WTC11 (cell line): ENCODE results near the gene MLST8.

Source experiments
- ELF4 ChIP-seq: sonication (generic); formaldehyde crosslinking; IDR thresholded peaks from 2 replicates; pipeline ENCODE4 v1.8.1; 2022; ENCODE audit warnings: low read depth, mild to moderate bottlenecking, moderate library complexity, missing genetic modification reagents
- FOXK1 ChIP-seq: sonication (generic); formaldehyde crosslinking; IDR thresholded peaks from 2 replicates; pipeline ENCODE4 v1.8.0; 2022; ENCODE audit warnings: mild to moderate bottlenecking, moderate library complexity, missing genetic modification reagents
- FOXP1 ChIP-seq: sonication (generic); formaldehyde crosslinking; IDR thresholded peaks from 2 replicates; pipeline ENCODE4 v1.8.0; 2022; ENCODE audit warnings: missing genetic modification reagents, mild to moderate bottlenecking, moderate library complexity, borderline replicate concordance
- NFE2L1 ChIP-seq: sonication (generic); formaldehyde crosslinking; IDR thresholded peaks from 2 replicates; pipeline ENCODE4 v1.8.1; 2023; ENCODE audit warnings: missing genetic modification reagents
- TEAD1 ChIP-seq: sonication (generic); formaldehyde crosslinking; IDR thresholded peaks from 2 replicates; pipeline ENCODE4 v1.8.0; 2022; ENCODE audit warnings: mild to moderate bottlenecking, missing genetic modification reagents
- TP53 ChIP-seq: sonication (generic); formaldehyde crosslinking; IDR thresholded peaks from 2 replicates; pipeline ENCODE4 v1.8.1; 2023; ENCODE audit warnings: mild to moderate bottlenecking, missing genetic modification reagents
- TF ChIP-seq, protein P1 (sequence below): sonication (generic); formaldehyde crosslinking; IDR thresholded peaks from 2 replicates; pipeline ENCODE4 v1.8.0; 2022; ENCODE audit warnings: mild to moderate bottlenecking, missing genetic modification reagents
- TF ChIP-seq, protein P2 (sequence below): fragments of 200-600 bp; IDR thresholded peaks from 2 replicates; pipeline ENCODE4 v1.8.0; 2022; ENCODE audit warnings: antibody characterized with exemption
- TF ChIP-seq, protein P3 (sequence below): sonication (generic); formaldehyde crosslinking; IDR thresholded peaks from 2 replicates; pipeline ENCODE4 v1.8.1; 2022; ENCODE audit warnings: low read depth, mild to moderate bottlenecking, moderate library complexity, missing genetic modification reagents, borderline replicate concordance
- TF ChIP-seq, protein P4 (sequence below): sonication (generic); formaldehyde crosslinking; IDR thresholded peaks from 2 replicates; pipeline ENCODE4 v1.8.0; 2022; ENCODE audit warnings: missing genetic modification reagents
- TF ChIP-seq, protein P5 (sequence below): sonication (generic); formaldehyde crosslinking; IDR thresholded peaks from 2 replicates; pipeline ENCODE4 v1.8.0; 2023; ENCODE audit warnings: missing genetic modification reagents
- TF ChIP-seq, protein P6 (sequence below): fragments of 250-450 bp; sonication (Bioruptor Pico); IDR thresholded peaks from 2 replicates; pipeline ENCODE4 v1.9.0; 2021; ENCODE audit warnings: moderate library complexity, mild to moderate bottlenecking, inconsistent platforms, borderline replicate concordance
- TF ChIP-seq, protein P7 (sequence below): sonication (generic); formaldehyde crosslinking; IDR thresholded peaks from 2 replicates; pipeline ENCODE4 v1.8.1; 2022; ENCODE audit warnings: missing genetic modification reagents, borderline replicate concordance
- TF ChIP-seq, protein P8 (sequence below): sonication (generic); formaldehyde crosslinking; IDR thresholded peaks from 2 replicates; pipeline ENCODE4 v1.8.0; 2022; ENCODE audit warnings: mild to moderate bottlenecking, missing genetic modification reagents

DNA sequence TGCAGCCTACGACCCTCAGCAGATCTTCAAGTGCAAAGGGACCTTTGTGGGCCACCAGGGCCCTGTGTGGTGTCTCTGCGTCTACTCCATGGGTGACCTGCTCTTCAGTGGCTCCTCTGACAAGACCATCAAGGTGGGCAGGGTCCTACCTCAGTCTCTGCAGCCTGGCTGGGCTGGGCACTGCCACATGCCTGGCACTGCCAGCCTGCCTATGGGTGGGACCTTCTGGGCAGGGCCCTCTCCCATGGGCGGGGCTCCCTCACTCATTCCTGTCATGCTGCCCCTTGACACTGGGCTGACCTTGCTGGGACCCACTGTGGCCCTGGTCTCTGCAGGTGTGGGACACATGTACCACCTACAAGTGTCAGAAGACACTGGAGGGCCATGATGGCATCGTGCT is 31.3 kb upstream of the MLST8 start:
- TF ChIP-seq, protein P1, sequence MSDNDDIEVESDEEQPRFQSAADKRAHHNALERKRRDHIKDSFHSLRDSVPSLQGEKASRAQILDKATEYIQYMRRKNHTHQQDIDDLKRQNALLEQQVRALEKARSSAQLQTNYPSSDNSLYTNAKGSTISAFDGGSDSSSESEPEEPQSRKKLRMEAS (CRISPR knock-in tag): no peak
- TF ChIP-seq, protein P2, sequence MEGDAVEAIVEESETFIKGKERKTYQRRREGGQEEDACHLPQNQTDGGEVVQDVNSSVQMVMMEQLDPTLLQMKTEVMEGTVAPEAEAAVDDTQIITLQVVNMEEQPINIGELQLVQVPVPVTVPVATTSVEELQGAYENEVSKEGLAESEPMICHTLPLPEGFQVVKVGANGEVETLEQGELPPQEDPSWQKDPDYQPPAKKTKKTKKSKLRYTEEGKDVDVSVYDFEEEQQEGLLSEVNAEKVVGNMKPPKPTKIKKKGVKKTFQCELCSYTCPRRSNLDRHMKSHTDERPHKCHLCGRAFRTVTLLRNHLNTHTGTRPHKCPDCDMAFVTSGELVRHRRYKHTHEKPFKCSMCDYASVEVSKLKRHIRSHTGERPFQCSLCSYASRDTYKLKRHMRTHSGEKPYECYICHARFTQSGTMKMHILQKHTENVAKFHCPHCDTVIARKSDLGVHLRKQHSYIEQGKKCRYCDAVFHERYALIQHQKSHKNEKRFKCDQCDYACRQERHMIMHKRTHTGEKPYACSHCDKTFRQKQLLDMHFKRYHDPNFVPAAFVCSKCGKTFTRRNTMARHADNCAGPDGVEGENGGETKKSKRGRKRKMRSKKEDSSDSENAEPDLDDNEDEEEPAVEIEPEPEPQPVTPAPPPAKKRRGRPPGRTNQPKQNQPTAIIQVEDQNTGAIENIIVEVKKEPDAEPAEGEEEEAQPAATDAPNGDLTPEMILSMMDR: no peak
- TF ChIP-seq FOXK1 (no peak), ELF4 (CRISPR knock-in tag) (no peak), TP53 (CRISPR knock-in tag) (no peak), NFE2L1 (CRISPR knock-in tag) (no peak), FOXP1 (CRISPR knock-in tag) (no peak), TEAD1 (CRISPR knock-in tag) (no peak)
- TF ChIP-seq, protein P3, sequence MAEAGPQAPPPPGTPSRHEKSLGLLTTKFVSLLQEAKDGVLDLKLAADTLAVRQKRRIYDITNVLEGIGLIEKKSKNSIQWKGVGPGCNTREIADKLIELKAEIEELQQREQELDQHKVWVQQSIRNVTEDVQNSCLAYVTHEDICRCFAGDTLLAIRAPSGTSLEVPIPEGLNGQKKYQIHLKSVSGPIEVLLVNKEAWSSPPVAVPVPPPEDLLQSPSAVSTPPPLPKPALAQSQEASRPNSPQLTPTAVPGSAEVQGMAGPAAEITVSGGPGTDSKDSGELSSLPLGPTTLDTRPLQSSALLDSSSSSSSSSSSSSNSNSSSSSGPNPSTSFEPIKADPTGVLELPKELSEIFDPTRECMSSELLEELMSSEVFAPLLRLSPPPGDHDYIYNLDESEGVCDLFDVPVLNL (CRISPR knock-in tag): no peak
- TF ChIP-seq, protein P4, sequence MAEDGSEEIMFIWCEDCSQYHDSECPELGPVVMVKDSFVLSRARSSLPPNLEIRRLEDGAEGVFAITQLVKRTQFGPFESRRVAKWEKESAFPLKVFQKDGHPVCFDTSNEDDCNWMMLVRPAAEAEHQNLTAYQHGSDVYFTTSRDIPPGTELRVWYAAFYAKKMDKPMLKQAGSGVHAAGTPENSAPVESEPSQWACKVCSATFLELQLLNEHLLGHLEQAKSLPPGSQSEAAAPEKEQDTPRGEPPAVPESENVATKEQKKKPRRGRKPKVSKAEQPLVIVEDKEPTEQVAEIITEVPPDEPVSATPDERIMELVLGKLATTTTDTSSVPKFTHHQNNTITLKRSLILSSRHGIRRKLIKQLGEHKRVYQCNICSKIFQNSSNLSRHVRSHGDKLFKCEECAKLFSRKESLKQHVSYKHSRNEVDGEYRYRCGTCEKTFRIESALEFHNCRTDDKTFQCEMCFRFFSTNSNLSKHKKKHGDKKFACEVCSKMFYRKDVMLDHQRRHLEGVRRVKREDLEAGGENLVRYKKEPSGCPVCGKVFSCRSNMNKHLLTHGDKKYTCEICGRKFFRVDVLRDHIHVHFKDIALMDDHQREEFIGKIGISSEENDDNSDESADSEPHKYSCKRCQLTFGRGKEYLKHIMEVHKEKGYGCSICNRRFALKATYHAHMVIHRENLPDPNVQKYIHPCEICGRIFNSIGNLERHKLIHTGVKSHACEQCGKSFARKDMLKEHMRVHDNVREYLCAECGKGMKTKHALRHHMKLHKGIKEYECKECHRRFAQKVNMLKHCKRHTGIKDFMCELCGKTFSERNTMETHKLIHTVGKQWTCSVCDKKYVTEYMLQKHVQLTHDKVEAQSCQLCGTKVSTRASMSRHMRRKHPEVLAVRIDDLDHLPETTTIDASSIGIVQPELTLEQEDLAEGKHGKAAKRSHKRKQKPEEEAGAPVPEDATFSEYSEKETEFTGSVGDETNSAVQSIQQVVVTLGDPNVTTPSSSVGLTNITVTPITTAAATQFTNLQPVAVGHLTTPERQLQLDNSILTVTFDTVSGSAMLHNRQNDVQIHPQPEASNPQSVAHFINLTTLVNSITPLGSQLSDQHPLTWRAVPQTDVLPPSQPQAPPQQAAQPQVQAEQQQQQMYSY (CRISPR knock-in tag): no peak
- TF ChIP-seq, protein P5, sequence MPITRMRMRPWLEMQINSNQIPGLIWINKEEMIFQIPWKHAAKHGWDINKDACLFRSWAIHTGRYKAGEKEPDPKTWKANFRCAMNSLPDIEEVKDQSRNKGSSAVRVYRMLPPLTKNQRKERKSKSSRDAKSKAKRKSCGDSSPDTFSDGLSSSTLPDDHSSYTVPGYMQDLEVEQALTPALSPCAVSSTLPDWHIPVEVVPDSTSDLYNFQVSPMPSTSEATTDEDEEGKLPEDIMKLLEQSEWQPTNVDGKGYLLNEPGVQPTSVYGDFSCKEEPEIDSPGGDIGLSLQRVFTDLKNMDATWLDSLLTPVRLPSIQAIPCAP (CRISPR knock-in tag): no peak
- TF ChIP-seq, protein P6, sequence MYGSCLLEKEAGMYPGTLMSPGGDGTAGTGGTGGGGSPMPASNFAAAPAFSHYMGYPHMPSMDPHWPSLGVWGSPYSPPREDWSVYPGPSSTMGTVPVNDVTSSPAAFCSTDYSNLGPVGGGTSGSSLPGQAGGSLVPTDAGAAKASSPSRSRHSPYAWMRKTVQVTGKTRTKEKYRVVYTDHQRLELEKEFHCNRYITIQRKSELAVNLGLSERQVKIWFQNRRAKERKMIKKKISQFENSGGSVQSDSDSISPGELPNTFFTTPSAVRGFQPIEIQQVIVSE (CRISPR knock-in tag): no peak
- TF ChIP-seq, protein P7, sequence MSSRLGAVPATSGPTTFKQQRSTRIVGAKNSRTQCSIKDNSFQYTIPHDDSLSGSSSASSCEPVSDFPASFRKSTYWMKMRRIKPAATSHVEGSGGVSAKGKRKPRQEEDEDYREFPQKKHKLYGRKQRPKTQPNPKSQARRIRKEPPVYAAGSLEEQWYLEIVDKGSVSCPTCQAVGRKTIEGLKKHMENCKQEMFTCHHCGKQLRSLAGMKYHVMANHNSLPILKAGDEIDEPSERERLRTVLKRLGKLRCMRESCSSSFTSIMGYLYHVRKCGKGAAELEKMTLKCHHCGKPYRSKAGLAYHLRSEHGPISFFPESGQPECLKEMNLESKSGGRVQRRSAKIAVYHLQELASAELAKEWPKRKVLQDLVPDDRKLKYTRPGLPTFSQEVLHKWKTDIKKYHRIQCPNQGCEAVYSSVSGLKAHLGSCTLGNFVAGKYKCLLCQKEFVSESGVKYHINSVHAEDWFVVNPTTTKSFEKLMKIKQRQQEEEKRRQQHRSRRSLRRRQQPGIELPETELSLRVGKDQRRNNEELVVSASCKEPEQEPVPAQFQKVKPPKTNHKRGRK: no peak
- TF ChIP-seq, protein P8, sequence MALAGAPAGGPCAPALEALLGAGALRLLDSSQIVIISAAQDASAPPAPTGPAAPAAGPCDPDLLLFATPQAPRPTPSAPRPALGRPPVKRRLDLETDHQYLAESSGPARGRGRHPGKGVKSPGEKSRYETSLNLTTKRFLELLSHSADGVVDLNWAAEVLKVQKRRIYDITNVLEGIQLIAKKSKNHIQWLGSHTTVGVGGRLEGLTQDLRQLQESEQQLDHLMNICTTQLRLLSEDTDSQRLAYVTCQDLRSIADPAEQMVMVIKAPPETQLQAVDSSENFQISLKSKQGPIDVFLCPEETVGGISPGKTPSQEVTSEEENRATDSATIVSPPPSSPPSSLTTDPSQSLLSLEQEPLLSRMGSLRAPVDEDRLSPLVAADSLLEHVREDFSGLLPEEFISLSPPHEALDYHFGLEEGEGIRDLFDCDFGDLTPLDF (CRISPR knock-in tag): no peak
